Stimulated activated CD4-positive, alpha-beta T cell treated with anti-CD3 and anti-CD28 coated beads, TNF-alpha, amount 100 ng/mL, for 24 hours (primary cell): ENCODE data around the gene OR6A2.

ENCODE experiments used
- DNase-seq, 3 experiments: peaks; one replicate each; pipeline ENCODE4 v3.0.0-alpha.2; 2020; ENCODE audit warnings: low read depth in 3 of 3

The OR6A2 gene

GRCh38 chr11:6757373-6757967 lies 42.0 kb downstream of the OR6A2 start:
- DNase-seq: peak in 1 of 3 experiments; percentile 32

- no peak for DNase-seq
These were observed 43.5 kb downstream of the OR6A2 start for GRCh38 chr11:6755953-6756347.

DNA sequence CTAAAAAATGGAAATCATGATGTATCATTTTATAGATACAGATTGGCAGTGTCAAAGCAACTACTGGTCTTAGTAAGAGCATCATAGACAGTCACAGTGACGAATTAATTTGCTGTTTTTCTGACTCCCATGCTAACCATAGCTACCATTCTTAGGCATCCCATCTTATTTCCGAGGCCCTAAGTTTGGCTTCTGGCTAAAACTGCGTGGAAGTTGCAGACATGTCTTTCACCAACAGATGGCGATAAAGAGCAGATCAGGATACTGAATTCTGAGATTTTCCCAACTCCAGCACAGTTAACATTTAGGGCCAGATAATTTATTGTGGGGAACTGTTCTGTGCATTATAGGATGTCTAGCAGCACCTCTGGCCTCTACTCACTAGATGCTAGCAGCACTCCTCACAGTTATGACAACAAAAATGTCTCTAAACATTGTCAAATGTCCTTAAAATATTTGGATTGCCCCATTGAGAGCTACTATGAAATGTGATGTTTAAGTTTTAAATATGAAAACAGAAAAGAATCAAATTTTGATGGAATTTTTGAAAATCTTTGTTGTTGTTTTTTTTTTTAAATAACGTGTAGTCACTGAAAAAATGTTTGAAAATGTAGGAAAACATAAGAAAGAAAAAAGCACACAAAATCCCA lies 44.1 kb downstream of the OR6A2 start:
- DNase-seq: no peak

- no peak for DNase-seq
These were observed 52.3 kb downstream of the OR6A2 start for GRCh38 chr11:6747097-6747668.

GRCh38 chr11:6746626-6747025 lies 52.9 kb downstream of the OR6A2 start:
- DNase-seq: no peak

DNA sequence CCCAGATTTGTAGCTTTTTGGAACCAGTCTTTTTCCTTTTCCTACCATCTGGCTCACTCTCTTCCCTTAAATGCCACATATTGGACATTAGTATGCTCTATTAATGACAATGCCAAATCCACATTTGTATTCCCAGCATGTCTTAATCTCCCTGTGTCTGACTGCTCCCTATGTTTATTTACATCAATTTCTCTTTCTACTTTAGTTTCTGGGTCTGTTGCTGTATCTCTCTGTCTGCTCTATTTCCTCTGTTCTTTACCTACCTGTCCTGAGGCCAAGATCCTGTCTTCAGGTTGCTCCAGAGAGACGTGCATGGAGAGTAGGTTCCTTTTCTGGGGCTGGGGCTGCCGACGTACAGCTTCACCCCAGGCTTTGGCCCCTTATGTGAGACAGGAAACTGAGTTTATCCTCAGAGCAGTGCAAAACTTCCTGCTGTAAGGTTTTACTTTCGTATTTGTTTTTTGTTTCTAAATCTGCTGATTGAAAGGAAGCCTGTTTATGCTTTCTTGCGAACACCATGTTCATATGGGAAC lies 53.3 kb downstream of the OR6A2 start:
- peak in 1 of 3 experiments; percentile 21 for DNase-seq

- no peak for DNase-seq
These were observed 53.9 kb downstream of the OR6A2 start for GRCh38 chr11:6745465-6746015.

- no peak for DNase-seq
These were observed 54.5 kb downstream of the OR6A2 start for GRCh38 chr11:6745018-6745417.

DNA sequence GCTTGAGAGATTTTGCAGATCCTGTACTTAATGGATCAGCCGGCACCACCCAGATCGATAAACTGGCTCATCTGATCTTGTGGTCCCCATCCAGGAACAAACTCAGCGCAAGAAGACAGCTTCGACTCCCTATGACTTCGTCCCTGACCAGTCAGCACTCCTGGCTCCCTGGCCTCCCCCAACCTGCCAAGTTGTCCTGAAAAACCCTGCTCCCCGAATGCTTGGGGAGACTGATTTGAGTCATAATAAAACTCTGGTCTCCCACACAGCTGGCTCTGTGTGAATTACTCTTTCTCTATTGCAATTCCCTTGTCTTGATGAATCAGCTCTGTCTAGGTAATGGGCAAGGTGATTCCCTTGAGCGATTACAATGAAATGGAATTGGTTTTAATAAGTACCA lies 57.2 kb downstream of the OR6A2 start:
- DNase-seq: peak in 2 of 3 experiments; percentile 13 to 15
